GM12878 (cell line): ENCODE measurements around the gene SLAMF9. TPM values are rescaled to one million over a fixed set of nuclear protein-coding genes. Genes with fewer than 3 reads are reported as not detected.

Experiments used
- ATAC-seq: fragments of 200-7000 bp; cut with Tn5 transposase; 3 replicates; pipeline ENCODE4 v1.9.1; 2020; ENCODE audit warnings: mild to moderate bottlenecking, moderate library complexity
- BruUV-seq: library from RNA; stranded (reverse); fragments of 400-500 nt; replicated peaks from 2 replicates; lab custom pipeline; 2021; lab: Mats Ljungman, UMichigan
- CTCF ChIA-PET: fragments of 300-600 bp; sonication (Branson Sonifier 250); formaldehyde crosslinking; extraction: SDS; loops from one replicate; lab custom pipeline; 2021; ENCODE audit warnings: inconsistent platforms; lab: Yijun Ruan, JAX
- POLR2A ChIA-PET: fragments of 350-600 bp; formaldehyde crosslinking; extraction: SDS; loops from one replicate; lab custom pipeline; 2021; ENCODE audit warnings: inconsistent platforms; lab: Charles Lee
- RAD21 ChIA-PET: fragments of 300-600 bp; sonication (Branson Sonifier 250); formaldehyde crosslinking; loops from one replicate; lab custom pipeline; 2023; ENCODE audit warnings: antibody characterized with exemption; ENCODE audit not compliant: unreplicated experiment; lab: Charles Lee
- SMC1A ChIA-PET: fragments of 300-600 bp; sonication (Branson Sonifier 250); formaldehyde crosslinking; loops from one replicate; lab custom pipeline; 2023; ENCODE audit not compliant: unreplicated experiment, uncharacterized antibody; lab: Charles Lee
- DNase-seq: peaks from one replicate; pipeline ENCODE4 v3.0.0-alpha.2; 2011; ENCODE audit warnings: low read depth, low spot score
- FAIRE-seq: peaks from 3 replicates; lab custom pipeline; 2011; peaks lifted over from hg19 to GRCh38; lab: Jason Lieb, UNC
- H2AFZ ChIP-seq: 2 replicates; pipeline ENCODE4 v1.6.0; 2011; ENCODE audit warnings: low read depth, low read length, control low read depth; ENCODE audit not compliant: control insufficient read depth
- H3K27ac ChIP-seq: 2 replicates; pipeline ENCODE4 v1.5.1; 2011; ENCODE audit warnings: control low read depth; ENCODE audit not compliant: control insufficient read depth, insufficient read depth
- H3K27me3 ChIP-seq, 2 experiments: replicated peaks in 1 of 2; 2 replicates each; pipeline versions ENCODE4 v1.6.0 to v1.6.1; 2011; ENCODE audit warnings: low read length in 1 of 2; ENCODE audit not compliant: control insufficient read depth in 2 of 2, insufficient read depth in 2 of 2
- H3K36me3 ChIP-seq, 2 experiments: 2 replicates each; pipeline ENCODE4 v1.5.1; 2011; ENCODE audit warnings: low read length in 1 of 2; ENCODE audit not compliant: control insufficient read depth in 2 of 2, insufficient read depth in 2 of 2
- H3K4me1 ChIP-seq: 2 replicates; pipeline ENCODE4 v1.6.1; 2011; ENCODE audit warnings: mild to moderate bottlenecking, low read length, moderate library complexity, mixed read lengths; ENCODE audit not compliant: control insufficient read depth, insufficient read depth
- H3K4me2 ChIP-seq: 2 replicates; pipeline ENCODE4 v1.6.0; 2011; ENCODE audit warnings: control low read depth; ENCODE audit not compliant: control insufficient read depth, insufficient read depth
- H3K4me3 ChIP-seq: fragments of 200-600 bp; sonication (generic); 2 replicates; pipeline ENCODE4 v1.5.1; 2016
- H3K79me2 ChIP-seq: 2 replicates; pipeline ENCODE4 v1.6.0; 2011; ENCODE audit warnings: low read length; ENCODE audit not compliant: control insufficient read depth, insufficient read depth
- H3K9ac ChIP-seq: 2 replicates; pipeline ENCODE4 v1.8.0; 2011; ENCODE audit warnings: low read length, control low read depth, mixed read lengths; ENCODE audit not compliant: control insufficient read depth, insufficient read depth
- H3K9me3 ChIP-seq: replicated peaks from 3 replicates; pipeline ENCODE4 v1.5.1; 2011; ENCODE audit warnings: mild to moderate bottlenecking, low read length; ENCODE audit not compliant: control insufficient read depth, insufficient read depth
- H4K20me1 ChIP-seq: 2 replicates; pipeline ENCODE4 v1.6.0; 2011; ENCODE audit not compliant: control insufficient read depth, insufficient read depth
- ATF2 ChIP-seq: IDR thresholded peaks from 2 replicates; pipeline ENCODE4 v1.6.1; 2012; ENCODE audit warnings: low read length, inconsistent platforms
- CEBPB ChIP-seq, 2 experiments: fragments of 150-350 bp in 1 of 2; IDR thresholded peaks; 2 replicates each; pipeline ENCODE4 v1.6.1; 2012 to 2014; ENCODE audit warnings: low read depth in 2 of 2, low read length in 2 of 2, borderline replicate concordance in 1 of 2, inconsistent platforms in 1 of 2
- IKZF1 ChIP-seq: fragments of 450-650 bp; conservative IDR thresholded peaks from 2 replicates; pipeline ENCODE4 v1.6.1; 2017; ENCODE audit warnings: antibody characterized with exemption, mild to moderate bottlenecking
- RCOR1 ChIP-seq: conservative IDR thresholded peaks from 2 replicates; pipeline ENCODE4 v1.6.1; 2012; ENCODE audit warnings: low read depth, low read length, improper control_type of control experiment
- RFX5 ChIP-seq: IDR thresholded peaks from 2 replicates; pipeline ENCODE4 v1.6.1; 2011; ENCODE audit warnings: low read depth, low read length, improper control_type of control experiment
- WGBS: methylation state at CpG from one replicate; pipeline ENCODE4 v1.1.6; 2016; ENCODE audit warnings: low lambda C conversion rate; ENCODE audit not compliant: insufficient replicate concordance, insufficient coverage; ENCODE audit errors: missing lambda C conversion rate; 5-methylcytosine and 5-hydroxymethylcytosine counted together
- in situ Hi-C: fragments of 300-500 bp; cut with MboI; formaldehyde crosslinking; loops from 9 replicates; pipeline ENCODE4 v1.14.3; 2018; ENCODE audit warnings: mixed read lengths
- intact Hi-C: fragments of 100-400 bp; cut with micrococcal nuclease; formaldehyde crosslinking; loops from one replicate; pipeline ENCODE4 v1.14.2; 2022; ENCODE audit not compliant: unreplicated experiment
- polyA plus RNA-seq, 11 experiments: library from polyadenylated mRNA; depleted of rRNA in 4 of 11; unstranded in 6 of 11; stranded (reverse) in 5 of 11; fragments of >200 nt; fragmentation: Nextera tagmentation in 4 of 11; fragmentation: Illumina TruSeq in 1 of 11; extraction: Ambion mirVana in 4 of 11; extraction: Trizol in 1 of 11; gene quantifications; 1 replicate in 1 of 11; 2 replicates in 10 of 11; pipeline versions ENCODE4 v1.2.1 to v1.2.3, GENCODE V29; 2011 to 2016; ENCODE audit warnings: inconsistent platforms in 2 of 11, missing spikeins in 2 of 11, low read depth in 1 of 11
- total RNA-seq, 4 experiments: library from RNA; depleted of rRNA in 3 of 4; stranded (reverse); fragments of >200 nt in 3 of 4; fragmentation: Illumina TruSeq in 1 of 4; extraction: Trizol in 1 of 4; gene quantifications; 2 replicates each; pipeline versions ENCODE4 v1.2.1 to v1.2.3, GENCODE V29; 2013 to 2021
- TF ChIP-seq, protein P1 (sequence below): IDR thresholded peaks from 2 replicates; pipeline ENCODE4 v1.6.1; 2011; ENCODE audit warnings: borderline replicate concordance, low read depth, mild to moderate bottlenecking, moderate library complexity, mixed read lengths, low read length; ENCODE audit not compliant: insufficient read depth; ENCODE audit errors: extremely low read length

SLAMF9 gene
- total and polyA plus RNA-seq, 10 of the 15 experiments (the other 5 are each of a cell fraction or from before 2014, with no cell fraction given): not detected

DNA sequence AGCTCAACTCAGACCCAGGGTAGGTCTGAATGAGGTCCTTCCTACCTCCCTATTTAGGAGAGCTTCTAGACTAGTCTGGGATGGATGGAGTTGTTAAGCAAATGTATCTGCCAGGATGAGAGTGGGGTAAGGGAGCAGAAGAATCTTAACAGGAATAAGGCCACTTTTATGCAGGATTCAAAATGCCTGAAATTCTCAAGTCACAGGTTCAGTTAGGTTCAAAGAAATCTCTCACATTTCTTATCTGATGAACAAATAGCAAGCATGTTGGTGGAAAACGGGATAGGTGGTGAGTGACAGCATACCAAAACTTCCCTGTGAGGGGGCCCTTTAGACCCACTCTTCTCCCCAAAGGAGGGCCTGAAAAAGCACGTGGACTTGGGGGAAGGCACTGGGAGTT is 3.0 kb downstream of the SLAMF9 start (continued):
- TF ChIP-seq ATF2 (no peak), CEBPB (IDR thresholded peaks at IDR 0.05; ENCODE audit: borderline replicate concordance in 1 of 2, low read depth in 2 of 2, low read length in 2 of 2) (no peak), RCOR1 (no peak), IKZF1 (no peak)
- TF ChIP-seq, protein P1, sequence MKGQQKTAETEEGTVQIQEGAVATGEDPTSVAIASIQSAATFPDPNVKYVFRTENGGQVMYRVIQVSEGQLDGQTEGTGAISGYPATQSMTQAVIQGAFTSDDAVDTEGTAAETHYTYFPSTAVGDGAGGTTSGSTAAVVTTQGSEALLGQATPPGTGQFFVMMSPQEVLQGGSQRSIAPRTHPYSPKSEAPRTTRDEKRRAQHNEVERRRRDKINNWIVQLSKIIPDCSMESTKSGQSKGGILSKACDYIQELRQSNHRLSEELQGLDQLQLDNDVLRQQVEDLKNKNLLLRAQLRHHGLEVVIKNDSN: no peak

GRCh38 chr1:159949981-159950381 is 4.1 kb downstream of the SLAMF9 start:
- H3K4me3 ChIP-seq: no peak overlapping the region
- H3K9ac ChIP-seq: no peak overlapping the region
- H3K79me2 ChIP-seq: no peaks in the 10 kb centered on the region
- 22% methylated on average over 4 of the region's 4 CpGs for WGBS
- CTCF ChIA-PET: interaction anchor here (1.0 to 2.0 kb wide), 3 partner anchors 14 to 66 kb away, joined by 3 to 6 read pairs (median 3); no protein-coding TSS in a partner anchor
- H2AFZ ChIP-seq: no peak overlapping the region
- no peaks in the 10 kb centered on the region for H3K36me3 ChIP-seq
- no peak for TF ChIP-seq RFX5
- no peak for DNase-seq
- no peaks in the 10 kb centered on the region; the same call in 1 of the 2 replicates for H3K4me1 ChIP-seq
- FAIRE-seq: no peak
- RAD21 ChIA-PET: no interaction called here
- intact Hi-C loops: no loop called here
- ATAC-seq: no peak
- H3K27me3 ChIP-seq: peaks cover 5 to 14% of the 10 kb centered on the region in 2 experiments
- in situ Hi-C loops: no loop called here
- no peaks in the 10 kb centered on the region for H3K9me3 ChIP-seq
- SMC1A ChIA-PET: no interaction called here
- no peak overlapping the region for H3K4me2 ChIP-seq
- no peaks in the 10 kb centered on the region for H4K20me1 ChIP-seq
- no TSS peak for BruUV-seq
- POLR2A ChIA-PET: no interaction called here
- H3K27ac ChIP-seq: no peak overlapping the region
